Karpas-422 (cell line): Measurements from ENCODE around the gene LEMD2. TPM values are rescaled to one million over a fixed set of nuclear protein-coding genes. Genes with fewer than 3 reads are reported as not detected.

Source experiments
- DNase-seq: peaks from one replicate; pipeline ENCODE4 v3.0.0-alpha.2; 2015
- H2AFZ ChIP-seq: fragments of 200-600 bp; sonication (generic); 2 replicates; pipeline ENCODE4 v1.6.1; 2014; ENCODE audit warnings: antibody characterized with exemption, low read length, mixed read lengths
- H3K27ac ChIP-seq: fragments of 200-600 bp; sonication (generic); 2 replicates; pipeline ENCODE4 v1.5.1; 2014; ENCODE audit warnings: mild to moderate bottlenecking, low read length, moderate library complexity
- H3K27me3 ChIP-seq: fragments of 200-600 bp; sonication (generic); 2 replicates; pipeline ENCODE4 v1.6.1; 2014; ENCODE audit warnings: low read length, mixed read lengths
- H3K36me3 ChIP-seq: fragments of 200-600 bp; sonication (generic); 2 replicates; pipeline ENCODE4 v1.6.1; 2014; ENCODE audit warnings: low read length, mixed read lengths; ENCODE audit not compliant: insufficient read depth
- H3K4me1 ChIP-seq: fragments of 200-600 bp; sonication (generic); 2 replicates; pipeline ENCODE4 v1.6.1; 2014; ENCODE audit warnings: mild to moderate bottlenecking, low read length, mixed read lengths
- H3K4me2 ChIP-seq: fragments of 200-600 bp; sonication (generic); 2 replicates; pipeline ENCODE4 v1.6.1; 2014; ENCODE audit warnings: low read length, low read depth, mild to moderate bottlenecking; ENCODE audit not compliant: poor library complexity, severe bottlenecking
- H3K4me3 ChIP-seq: fragments of 200-600 bp; sonication (generic); 2 replicates; pipeline ENCODE4 v1.5.1; 2014; ENCODE audit warnings: mild to moderate bottlenecking, antibody characterized with exemption, low read length, mixed read lengths
- H3K79me2 ChIP-seq: fragments of 200-600 bp; sonication (generic); 2 replicates; pipeline ENCODE4 v1.6.1; 2014; ENCODE audit warnings: mild to moderate bottlenecking, low read length, mixed read lengths
- H3K9ac ChIP-seq: fragments of 200-600 bp; sonication (generic); 2 replicates; pipeline ENCODE4 v1.6.0; 2014; ENCODE audit warnings: low read length
- H3K9me2 ChIP-seq: fragments of 200-600 bp; sonication (generic), shearing (Covaris generic); replicated peaks from 2 replicates; pipeline ENCODE4 v1.6.0; 2014; ENCODE audit warnings: mild to moderate bottlenecking, low read length, moderate library complexity; ENCODE audit not compliant: insufficient read depth
- H3K9me3 ChIP-seq: fragments of 300-700, 200-600 bp; sonication (generic); 2 replicates; pipeline ENCODE4 v1.6.1; 2014; ENCODE audit warnings: low read length, mixed read lengths
- H4K20me1 ChIP-seq: fragments of 200-600 bp; sonication (generic); 2 replicates; pipeline ENCODE4 v1.6.1; 2014; ENCODE audit warnings: mild to moderate bottlenecking, antibody characterized with exemption, low read length, low read depth; ENCODE audit not compliant: insufficient read depth
- total RNA-seq: library from RNA; depleted of rRNA; stranded (reverse); fragments of >200 nt; shearing (Covaris generic); gene quantifications from 2 replicates; pipeline ENCODE4 v1.2.3, GENCODE V29; 2014; ENCODE audit warnings: low replicate concordance

Gene LEMD2
- total RNA-seq, 1 experiment from 2014 or later, result 32.8 TPM

DNA sequence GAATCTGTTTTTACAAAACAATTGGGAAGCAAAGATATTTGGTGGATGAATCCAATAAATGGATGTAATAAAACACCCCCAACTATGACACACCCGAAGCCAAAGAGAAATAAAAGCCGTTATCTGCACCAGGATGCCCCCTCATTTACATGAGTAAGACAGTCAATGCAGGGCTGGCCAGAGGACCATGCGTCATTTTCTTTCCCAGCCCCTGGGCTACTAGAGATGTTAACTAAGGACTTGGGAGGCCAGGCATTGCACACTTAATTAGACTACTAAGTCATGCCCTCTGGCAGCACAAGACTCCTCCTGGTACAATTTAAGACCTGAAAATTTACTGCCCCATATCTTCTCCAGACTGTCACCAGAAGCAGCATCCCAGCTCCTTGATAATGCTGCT lies 3.2 kb downstream of the LEMD2 start:
- Histone ChIP-seq H3K9me3 (no peaks in the 10 kb centered on the region), H3K4me2 (no peak overlapping the region), H3K9me2 (0 out of 2 replicates have a peak, but pooled peaks cover 6% of the 10 kb centered on the region), H3K36me3 (peaks cover 28% of the 10 kb centered on the region), H3K79me2 (peaks cover 42% of the 10 kb centered on the region), H4K20me1 (peaks cover 23% of the 10 kb centered on the region), H3K4me1 (peaks cover 26% of the 10 kb centered on the region), H3K4me3 (no peak overlapping the region), H3K27ac (no peak overlapping the region), H2AFZ (no peak overlapping the region), H3K9ac (no peak overlapping the region), H3K27me3 (no peaks in the 10 kb centered on the region)
- no peak for DNase-seq

DNA sequence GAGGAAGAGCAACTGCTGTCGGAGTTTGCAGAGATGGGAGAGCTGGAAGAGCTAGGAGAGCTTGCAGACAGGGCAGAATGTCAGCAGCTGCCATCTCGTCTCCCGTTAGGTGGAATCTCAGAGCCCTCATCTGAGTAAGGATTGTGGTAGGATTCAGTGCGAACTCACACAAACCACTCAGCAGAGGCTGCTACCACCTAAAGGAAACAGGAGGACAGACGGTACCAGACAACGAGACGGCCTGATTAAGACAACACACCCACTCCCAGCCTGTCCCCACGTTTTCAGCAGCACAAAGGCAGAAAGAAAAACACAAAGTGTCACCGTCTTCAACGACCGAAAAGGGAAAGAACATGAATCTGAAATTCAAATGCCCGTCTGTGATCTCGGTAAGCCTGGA lies 4.1 kb downstream of the LEMD2 start:
- Histone ChIP-seq H3K4me2 (no peak overlapping the region), H3K9me3 (no peaks in the 10 kb centered on the region), H3K9ac (no peak overlapping the region), H3K4me1 (peaks cover 26% of the 10 kb centered on the region), H3K27ac (no peak overlapping the region), H3K4me3 (no peak overlapping the region), H4K20me1 (peaks cover 23% of the 10 kb centered on the region), H3K36me3 (peaks cover 32% of the 10 kb centered on the region), H2AFZ (no peak overlapping the region), H3K79me2 (peaks cover 42% of the 10 kb centered on the region), H3K9me2 (0 out of 2 replicates have a peak, but pooled peaks cover 6% of the 10 kb centered on the region), H3K27me3 (no peaks in the 10 kb centered on the region)
- no peak for DNase-seq

DNA sequence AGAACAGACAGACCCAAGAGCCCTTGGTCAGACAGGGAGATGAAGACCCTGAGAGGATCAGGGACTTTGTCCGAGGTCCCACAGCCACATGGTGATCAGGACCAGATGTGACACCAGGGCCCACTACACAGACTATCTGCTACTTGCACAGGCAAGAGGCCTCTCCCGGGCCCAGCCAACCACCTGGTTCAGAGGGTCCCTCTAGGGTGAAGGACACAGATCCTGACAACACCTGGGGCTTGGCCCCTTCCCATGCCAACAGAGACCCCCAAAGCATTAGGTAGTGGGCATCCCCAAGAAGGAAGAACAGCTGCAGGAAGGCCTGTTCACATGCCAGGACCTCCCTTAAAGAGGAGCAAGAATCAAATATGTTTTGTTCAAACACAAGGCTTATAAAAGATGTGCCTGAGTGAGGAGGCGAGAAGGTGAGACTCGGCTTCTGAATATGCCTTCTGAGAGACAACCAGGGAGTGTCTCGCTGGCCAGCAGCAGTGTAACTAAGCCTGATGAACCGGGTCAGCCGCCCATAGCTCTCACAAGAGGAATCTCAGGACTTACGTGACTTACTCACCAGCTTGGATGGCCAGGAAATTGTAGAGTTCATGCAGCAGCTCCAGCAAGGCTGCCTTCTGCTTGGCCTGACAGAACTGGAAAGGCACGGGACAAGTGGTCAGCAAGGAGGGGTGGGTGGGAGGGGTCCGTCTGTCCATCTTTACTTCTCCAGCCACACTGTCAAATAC lies 5.0 kb downstream of the LEMD2 start:
- Histone ChIP-seq H4K20me1 (peaks cover 23% of the 10 kb centered on the region), H3K4me1 (peaks cover 21% of the 10 kb centered on the region), H3K4me2 (no peak overlapping the region), H3K27me3 (no peaks in the 10 kb centered on the region), H3K9me3 (no peaks in the 10 kb centered on the region), H3K79me2 (peaks cover 42% of the 10 kb centered on the region), H3K9ac (no peak overlapping the region), H3K4me3 (no peak overlapping the region), H3K27ac (no peak overlapping the region), H2AFZ (no peak overlapping the region), H3K36me3 (peaks cover 38% of the 10 kb centered on the region), H3K9me2 (no peaks in the 10 kb centered on the region)
- no peak for DNase-seq

DNA sequence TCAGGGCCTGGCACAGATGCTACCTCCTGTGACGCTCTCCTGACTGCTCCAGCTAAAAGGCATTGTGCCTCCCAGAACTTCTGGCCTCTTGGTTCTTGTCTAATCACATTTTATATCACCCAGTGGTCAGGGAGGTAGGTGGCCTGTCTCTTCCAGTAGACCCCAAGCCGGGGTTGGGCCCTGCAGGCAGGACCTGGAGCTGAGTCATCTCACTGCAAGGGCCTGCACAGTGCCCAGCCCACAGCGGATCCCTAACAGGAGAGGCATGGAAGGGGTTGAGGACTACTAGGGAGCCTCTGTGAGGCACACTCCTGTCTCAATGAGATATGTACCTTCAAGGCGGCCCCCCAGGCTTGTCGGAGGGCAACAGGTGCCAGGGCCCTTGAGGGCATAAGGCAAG lies 6.4 kb downstream of the LEMD2 start:
- Histone ChIP-seq H3K4me3 (no peak overlapping the region), H3K9me2 (no peaks in the 10 kb centered on the region), H3K4me1 (peaks cover 16% of the 10 kb centered on the region), H3K36me3 (peaks cover 44% of the 10 kb centered on the region), H2AFZ (no peak overlapping the region), H3K4me2 (no peak overlapping the region), H3K27me3 (no peaks in the 10 kb centered on the region), H3K9me3 (no peaks in the 10 kb centered on the region), H4K20me1 (peaks cover 18% of the 10 kb centered on the region), H3K27ac (no peak overlapping the region), H3K9ac (no peak overlapping the region), H3K79me2 (peaks cover 28% of the 10 kb centered on the region)
- DNase-seq, result no peak

DNA sequence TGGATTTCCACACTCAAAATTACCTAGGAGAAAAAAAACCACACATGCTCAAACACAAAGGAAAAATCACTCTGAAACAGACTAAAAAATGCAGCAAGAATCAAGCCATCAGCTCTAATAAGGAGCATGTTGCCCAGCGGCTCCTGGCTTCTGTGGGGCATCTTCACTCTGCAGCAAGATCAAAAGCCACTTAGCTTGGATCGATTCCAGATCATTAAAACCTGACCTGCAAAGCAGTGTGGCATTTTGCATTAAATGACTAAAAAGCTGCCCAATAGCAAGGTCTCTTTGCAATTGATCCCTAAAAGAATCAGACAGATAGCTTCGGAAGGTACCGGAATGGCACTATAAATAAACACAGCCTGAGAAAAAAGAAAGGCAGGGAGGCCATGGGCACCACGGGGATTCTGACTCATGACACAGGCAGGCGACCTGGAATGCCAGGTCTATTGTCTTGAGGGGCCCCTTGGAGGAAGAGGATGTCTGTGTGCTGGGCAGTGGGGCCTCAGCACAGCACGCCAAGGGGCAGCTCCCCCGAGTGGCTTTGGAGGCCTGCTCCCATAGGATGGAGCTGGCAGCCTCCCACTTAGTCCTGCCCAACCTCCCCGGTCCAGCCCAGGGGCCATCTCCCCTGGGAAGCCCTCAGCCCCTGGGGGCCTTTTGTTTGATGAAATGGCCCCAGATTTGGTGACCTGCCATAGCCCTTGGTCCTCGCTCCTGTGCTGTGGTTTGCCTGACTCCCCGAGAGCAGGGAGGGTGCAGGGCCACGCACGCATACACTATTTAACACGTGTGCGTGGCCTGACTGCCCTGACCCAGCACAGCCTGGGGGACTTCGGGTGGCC lies 7.6 kb downstream of the LEMD2 start:
- no peaks in the 10 kb centered on the region for H3K27me3 ChIP-seq
- H3K9me2 ChIP-seq, result no peaks in the 10 kb centered on the region
- no peak for DNase-seq
- peaks cover 41% of the 10 kb centered on the region for H3K36me3 ChIP-seq
- no peak overlapping the region for H3K27ac ChIP-seq
- no peak overlapping the region for H2AFZ ChIP-seq
- peaks cover 16% of the 10 kb centered on the region for H3K79me2 ChIP-seq
- no peak overlapping the region for H3K9ac ChIP-seq
- no peak overlapping the region for H3K4me2 ChIP-seq
- H3K4me1 ChIP-seq, result peaks cover 4% of the 10 kb centered on the region
- 0 out of 2 replicates have a peak, but pooled peaks cover 9% of the 10 kb centered on the region for H4K20me1 ChIP-seq
- no peaks in the 10 kb centered on the region for H3K9me3 ChIP-seq
- no peak overlapping the region for H3K4me3 ChIP-seq

DNA sequence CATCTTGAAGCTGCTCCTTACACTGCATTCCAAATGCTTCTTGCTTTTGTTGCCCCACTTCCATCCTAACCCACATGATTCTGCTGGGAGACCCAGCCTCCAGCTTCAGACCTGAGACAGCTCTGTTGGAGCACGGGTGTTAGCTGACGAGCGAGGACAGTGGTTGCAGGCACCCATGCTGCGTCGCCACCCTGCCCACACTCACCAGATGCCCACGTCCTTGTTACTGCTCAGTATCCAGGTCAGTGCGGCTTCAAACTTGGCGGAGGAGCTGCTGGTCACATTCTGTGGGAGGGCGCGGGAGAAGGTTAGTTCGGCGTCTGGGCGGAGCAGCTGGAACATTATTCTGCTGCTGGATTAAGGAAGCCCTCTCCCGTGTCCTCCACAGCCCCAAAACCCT lies 9.0 kb downstream of the LEMD2 start:
- Histone ChIP-seq H3K9ac (no peak overlapping the region), H3K4me1 (no peaks in the 10 kb centered on the region), H3K79me2 (peaks cover 2% of the 10 kb centered on the region), H3K36me3 (peaks cover 44% of the 10 kb centered on the region), H4K20me1 (0 out of 2 replicates have a peak, but pooled peaks cover 5% of the 10 kb centered on the region), H3K27me3 (no peaks in the 10 kb centered on the region), H3K9me3 (no peaks in the 10 kb centered on the region), H3K9me2 (no peaks in the 10 kb centered on the region), H2AFZ (no peak overlapping the region), H3K27ac (no peak overlapping the region), H3K4me3 (no peak overlapping the region), H3K4me2 (no peak overlapping the region)
- DNase-seq, result no peak

DNA sequence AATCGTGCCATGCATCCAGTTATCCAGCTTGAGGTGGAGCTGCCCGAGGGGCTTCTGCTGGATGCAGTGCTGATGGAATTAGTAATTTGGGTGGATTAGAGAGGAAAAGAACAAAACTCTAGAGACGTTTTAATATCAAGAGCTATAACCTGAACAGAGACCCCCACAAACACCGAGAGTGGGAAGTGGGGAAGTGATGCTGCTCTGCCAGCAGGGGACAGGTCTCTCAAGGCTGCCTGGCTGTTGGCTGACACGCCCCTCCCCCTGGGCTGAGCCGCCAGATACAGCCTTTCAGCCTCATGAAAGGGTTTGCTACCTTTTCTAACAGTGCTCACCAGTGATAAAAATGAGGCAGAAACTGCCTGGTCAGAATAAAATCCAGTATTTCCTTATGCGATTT lies 9.6 kb downstream of the LEMD2 start:
- no peak overlapping the region for H3K4me2 ChIP-seq
- peaks cover 48% of the 10 kb centered on the region for H3K36me3 ChIP-seq
- DNase-seq, result no peak
- H3K27me3 ChIP-seq, result no peaks in the 10 kb centered on the region
- H3K9me3 ChIP-seq, result no peaks in the 10 kb centered on the region
- H3K9ac ChIP-seq, result no peak overlapping the region
- no peaks in the 10 kb centered on the region for H3K9me2 ChIP-seq
- no peak overlapping the region for H2AFZ ChIP-seq
- H3K79me2 ChIP-seq, result no peaks in the 10 kb centered on the region
- H3K27ac ChIP-seq, result no peak overlapping the region
- H3K4me1 ChIP-seq, result no peaks in the 10 kb centered on the region
- H3K4me3 ChIP-seq, result no peak overlapping the region
- 0 out of 2 replicates have a peak, but pooled peaks cover 5% of the 10 kb centered on the region for H4K20me1 ChIP-seq

DNA sequence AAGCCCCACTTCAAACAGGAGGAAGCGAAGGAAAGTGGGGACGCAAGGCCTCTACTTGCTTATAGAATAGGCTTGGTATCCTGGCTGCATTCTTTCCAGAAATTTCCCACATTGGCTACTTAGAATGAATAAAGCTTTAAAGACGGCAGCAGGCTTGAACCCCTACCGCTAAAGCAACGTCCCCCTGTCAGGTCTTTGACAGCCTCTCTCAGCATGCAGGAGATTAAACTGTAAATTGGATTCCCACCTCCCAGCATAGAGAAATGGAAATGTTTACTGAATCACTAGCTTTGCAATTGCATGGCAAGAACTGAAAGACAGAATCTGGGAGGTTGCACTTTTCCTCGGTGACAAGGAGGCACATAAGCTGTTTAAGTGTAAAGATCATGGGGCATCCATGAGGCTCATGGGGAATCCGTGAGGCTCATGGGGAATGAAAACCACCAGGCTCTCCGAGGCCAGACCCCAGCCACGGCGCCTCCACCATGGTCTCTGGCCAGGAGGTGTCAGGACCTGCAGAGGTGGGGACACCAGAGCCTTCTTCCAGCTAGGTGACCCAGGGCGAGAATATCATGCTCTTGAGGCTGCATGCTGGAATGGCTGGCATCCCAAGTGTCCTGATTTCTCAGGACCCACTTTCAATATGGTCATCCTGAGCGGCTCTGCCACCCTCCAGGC lies 10.3 kb downstream of the LEMD2 start:
- H3K79me2 ChIP-seq, result no peaks in the 10 kb centered on the region
- H3K4me3 ChIP-seq, result no peak overlapping the region
- H3K9ac ChIP-seq, result no peak overlapping the region
- no peaks in the 10 kb centered on the region for H3K27me3 ChIP-seq
- peaks cover 42% of the 10 kb centered on the region for H3K36me3 ChIP-seq
- H3K27ac ChIP-seq, result no peak overlapping the region
- no peak for DNase-seq
- no peaks in the 10 kb centered on the region for H3K9me2 ChIP-seq
- no peak overlapping the region for H3K4me2 ChIP-seq
- H4K20me1 ChIP-seq, result 0 out of 2 replicates have a peak, but pooled peaks cover 8% of the 10 kb centered on the region
- no peaks in the 10 kb centered on the region for H3K4me1 ChIP-seq
- H3K9me3 ChIP-seq, result no peaks in the 10 kb centered on the region
- H2AFZ ChIP-seq, result no peak overlapping the region
